HG02943 (cell line): ENCODE measurements around the gene USP13.
A peak's percentile ranks its signal among the peaks of the same experiment; 100 is the strongest.
"Not testable (repeated sequence)": the region's sequence is repeated elsewhere in the genome, so short reads cannot be mapped to it uniquely, and the experiment has no call there.

Source experiments
- ATAC-seq: cut with Tn5 transposase; IDR thresholded peaks from one replicate; pipeline ENCODE4 v1.9.1; 2021; ENCODE audit warnings: mild to moderate bottlenecking, low read depth, moderate library complexity; ENCODE audit not compliant: unreplicated experiment

Gene USP13

GRCh38 chr3:179653096-179653797, 407 bp downstream of the USP13 start:
- peak; percentile 61 for ATAC-seq

GRCh38 chr3:179655236-179655635, 2.4 kb downstream of the USP13 start:
- ATAC-seq: no peak

- no peak for ATAC-seq
These were observed 5.8 kb downstream of the USP13 start for GRCh38 chr3:179658606-179659005.

GRCh38 chr3:179660872-179661271, 8.0 kb downstream of the USP13 start:
- ATAC-seq: no peak

GRCh38 chr3:179661777-179662176, 8.9 kb downstream of the USP13 start:
- no peak for ATAC-seq

GRCh38 chr3:179663093-179663492, 10.3 kb downstream of the USP13 start:
- ATAC-seq: no peak

- ATAC-seq: no peak
These were observed 13.2 kb downstream of the USP13 start for GRCh38 chr3:179666030-179666429.

- no peak for ATAC-seq
These were observed 13.7 kb downstream of the USP13 start for GRCh38 chr3:179666436-179667035.

- no peak for ATAC-seq
These were observed 15.6 kb downstream of the USP13 start for GRCh38 chr3:179668429-179668828.

GRCh38 chr3:179670311-179670710, 17.5 kb downstream of the USP13 start:
- no peak for ATAC-seq

GRCh38 chr3:179671309-179671708, 18.5 kb downstream of the USP13 start:
- no peak for ATAC-seq

- no peak for ATAC-seq
These were observed 19.0 kb downstream of the USP13 start for GRCh38 chr3:179671747-179672242.

GRCh38 chr3:179672918-179673317, 20.1 kb downstream of the USP13 start:
- no peak for ATAC-seq

GRCh38 chr3:179673523-179673922, 20.7 kb downstream of the USP13 start:
- no peak for ATAC-seq

GRCh38 chr3:179676081-179676480, 23.2 kb downstream of the USP13 start:
- ATAC-seq: no peak

GRCh38 chr3:179677884-179678283, 25.0 kb downstream of the USP13 start:
- ATAC-seq: no peak

- ATAC-seq: no peak
These were observed 28.8 kb downstream of the USP13 start for GRCh38 chr3:179681492-179682263.

GRCh38 chr3:179682426-179683080, 29.7 kb downstream of the USP13 start:
- no peak for ATAC-seq

GRCh38 chr3:179683286-179683685, 30.4 kb downstream of the USP13 start:
- not testable (repeated sequence) for ATAC-seq

- ATAC-seq: no peak
These were observed 35.2 kb downstream of the USP13 start for GRCh38 chr3:179687967-179688535.

- no peak for ATAC-seq
These were observed 36.0 kb downstream of the USP13 start for GRCh38 chr3:179688850-179689249.
